Gastroesophageal sphincter (tissue), 4 donors: Measurements from ENCODE around the gene OGG1. TPM values are rescaled to one million over a fixed set of nuclear protein-coding genes. Genes with fewer than 3 reads are reported as not detected.

ENCODE experiments used
- ATAC-seq: fragments of 150-250 bp; one replicate; pipeline ENCODE4 v1.9.1; 2016; ENCODE audit warnings: mild to moderate bottlenecking, moderate library complexity
- H3K27ac ChIP-seq, 4 donors: fragments of 200-600 bp; sonication (generic) in 3 of 4; 1 replicate in 3 of 4; 2 replicates in 1 of 4; pipeline ENCODE4 v1.5.1; 2016 to 2019
- H3K27me3 ChIP-seq: fragments of 200-600 bp; sonication (generic); one replicate; pipeline ENCODE4 v1.5.1; 2019
- H3K36me3 ChIP-seq, 2 donors: fragments of 200-600 bp; sonication (generic); one replicate each; pipeline ENCODE4 v1.5.1; 2019; ENCODE audit warnings: control low read depth in 1 of 2
- H3K4me1 ChIP-seq, 3 donors: fragments of 200-600 bp; sonication (generic); 1 replicate in 2 of 3; 2 replicates in 1 of 3; pipeline ENCODE4 v1.5.1; 2016 to 2019; ENCODE audit warnings: control low read depth in 2 of 3
- H3K4me3 ChIP-seq, 2 donors: fragments of 200-600 bp; sonication (generic); one replicate each; pipeline ENCODE4 v1.5.1; 2019; ENCODE audit warnings: mild to moderate bottlenecking in 1 of 2, moderate library complexity in 1 of 2
- H3K9me3 ChIP-seq, 3 donors: fragments of 200-600 bp; sonication (generic); one replicate each; pipeline ENCODE4 v1.5.1; 2017 to 2019; ENCODE audit warnings: control low read depth in 2 of 3
- EP300 ChIP-seq: sonication (generic); formaldehyde crosslinking; IDR thresholded peaks from one replicate; pipeline ENCODE4 v1.6.1; 2017; ENCODE audit warnings: antibody characterized with exemption, mild to moderate bottlenecking
- POLR2A ChIP-seq, 2 donors: fragments of 450-650 bp; IDR thresholded peaks; one replicate each; pipeline ENCODE4 v1.6.1; 2017; ENCODE audit warnings: antibody characterized with exemption in 2 of 2, mild to moderate bottlenecking in 2 of 2, moderate library complexity in 1 of 2
- POLR2AphosphoS5 ChIP-seq: sonication (generic); formaldehyde crosslinking; IDR thresholded peaks from one replicate; pipeline ENCODE4 v1.6.1; 2017; ENCODE audit warnings: antibody characterized with exemption
- WGBS, 2 donors: methylation state at CpG; one replicate each; pipeline ENCODE4 v1.1.5; 2018; ENCODE audit warnings: low coverage in 1 of 2; 5-methylcytosine and 5-hydroxymethylcytosine counted together
- total RNA-seq, 4 donors: library from RNA; depleted of rRNA; stranded (reverse); fragments of >200 nt; gene quantifications; one replicate each; pipeline ENCODE4 v1.1.0, GENCODE V29; 2016
- TF ChIP-seq, protein P1 (sequence below), 4 experiments: fragments of 200-600 bp in 2 of 4; fragments of 450-650 bp in 2 of 4; sonication (generic) in 1 of 4; IDR thresholded peaks; one replicate each; pipeline ENCODE4 v1.5.1; 2017 to 2019; ENCODE audit warnings: antibody characterized with exemption in 4 of 4, mild to moderate bottlenecking in 2 of 4, moderate library complexity in 2 of 4

Gene OGG1
- total RNA-seq, 4 donors from 2014 or later: 22.1 to 33.8 (median 25.9) TPM

DNA sequence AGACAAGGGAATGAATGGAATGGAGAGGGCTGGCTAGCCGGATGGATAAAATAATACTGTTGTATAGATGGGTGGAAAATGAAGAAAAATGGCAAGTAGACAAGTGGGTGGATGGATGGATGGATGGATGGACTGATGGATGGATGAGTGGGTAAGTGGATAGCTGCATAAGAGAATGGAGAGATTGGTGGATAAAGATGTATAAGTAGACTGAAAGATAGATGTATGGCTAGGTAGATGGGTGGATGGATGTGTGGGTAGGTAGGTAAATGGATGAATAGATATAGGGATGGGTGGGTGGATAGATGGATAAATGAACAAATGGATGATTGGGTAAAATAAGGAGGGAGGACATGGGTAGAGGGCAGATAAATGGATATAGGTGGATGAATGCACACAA, 32.2 kb upstream of the OGG1 start:
- Histone ChIP-seq H3K27me3 (no peaks in the 10 kb centered on the region), H3K9me3 (no peaks in the 10 kb centered on the region), H3K4me3 (no peak overlapping the region), H3K36me3 (no peaks in the 10 kb centered on the region), H3K27ac (no peak overlapping the region), H3K4me1 (peaks cover 0 to 16% (median 3%) of the 10 kb centered on the region in 3 donors)
- 95 to 100% methylated on average over 1 of the region's 1 CpG for WGBS, 2 donors
- ATAC-seq: no peak
- no peak for TF ChIP-seq POLR2A (IDR thresholded peaks at IDR 0.05)
- TF ChIP-seq EP300: no peak
- TF ChIP-seq, protein P1, sequence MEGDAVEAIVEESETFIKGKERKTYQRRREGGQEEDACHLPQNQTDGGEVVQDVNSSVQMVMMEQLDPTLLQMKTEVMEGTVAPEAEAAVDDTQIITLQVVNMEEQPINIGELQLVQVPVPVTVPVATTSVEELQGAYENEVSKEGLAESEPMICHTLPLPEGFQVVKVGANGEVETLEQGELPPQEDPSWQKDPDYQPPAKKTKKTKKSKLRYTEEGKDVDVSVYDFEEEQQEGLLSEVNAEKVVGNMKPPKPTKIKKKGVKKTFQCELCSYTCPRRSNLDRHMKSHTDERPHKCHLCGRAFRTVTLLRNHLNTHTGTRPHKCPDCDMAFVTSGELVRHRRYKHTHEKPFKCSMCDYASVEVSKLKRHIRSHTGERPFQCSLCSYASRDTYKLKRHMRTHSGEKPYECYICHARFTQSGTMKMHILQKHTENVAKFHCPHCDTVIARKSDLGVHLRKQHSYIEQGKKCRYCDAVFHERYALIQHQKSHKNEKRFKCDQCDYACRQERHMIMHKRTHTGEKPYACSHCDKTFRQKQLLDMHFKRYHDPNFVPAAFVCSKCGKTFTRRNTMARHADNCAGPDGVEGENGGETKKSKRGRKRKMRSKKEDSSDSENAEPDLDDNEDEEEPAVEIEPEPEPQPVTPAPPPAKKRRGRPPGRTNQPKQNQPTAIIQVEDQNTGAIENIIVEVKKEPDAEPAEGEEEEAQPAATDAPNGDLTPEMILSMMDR (IDR thresholded peaks at IDR 0.05): no peak
- TF ChIP-seq POLR2AphosphoS5: no peak

DNA sequence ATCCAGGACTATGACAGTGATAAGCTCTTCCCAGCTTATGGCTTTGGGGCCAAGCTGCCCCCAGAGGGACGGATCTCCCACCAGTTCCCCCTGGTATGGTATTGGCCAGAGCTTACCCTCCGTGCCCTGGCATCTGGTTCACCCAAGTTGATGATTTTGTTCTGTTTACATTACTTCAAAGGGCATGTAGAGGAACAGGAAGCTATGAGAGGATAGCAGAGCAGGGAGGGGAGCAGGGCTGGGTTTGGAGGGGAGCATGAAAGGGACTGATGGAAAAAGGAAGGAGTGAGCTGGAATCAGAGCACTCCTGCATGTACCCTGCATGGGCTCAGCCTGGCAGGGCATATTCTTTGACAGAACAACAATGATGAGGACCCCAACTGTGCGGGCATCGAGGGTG, 31.6 kb upstream of the OGG1 start:
- Histone ChIP-seq H3K36me3 (no peaks in the 10 kb centered on the region), H3K9me3 (no peaks in the 10 kb centered on the region), H3K27ac (no peak overlapping the region), H3K27me3 (no peaks in the 10 kb centered on the region), H3K4me3 (no peak overlapping the region), H3K4me1 (peaks cover 0 to 16% (median 3%) of the 10 kb centered on the region in 3 donors)
- no peak for TF ChIP-seq POLR2AphosphoS5
- no peak for ATAC-seq
- WGBS, 2 donors: 64 to 100% methylated on average over 2 of the region's 4 CpGs

DNA sequence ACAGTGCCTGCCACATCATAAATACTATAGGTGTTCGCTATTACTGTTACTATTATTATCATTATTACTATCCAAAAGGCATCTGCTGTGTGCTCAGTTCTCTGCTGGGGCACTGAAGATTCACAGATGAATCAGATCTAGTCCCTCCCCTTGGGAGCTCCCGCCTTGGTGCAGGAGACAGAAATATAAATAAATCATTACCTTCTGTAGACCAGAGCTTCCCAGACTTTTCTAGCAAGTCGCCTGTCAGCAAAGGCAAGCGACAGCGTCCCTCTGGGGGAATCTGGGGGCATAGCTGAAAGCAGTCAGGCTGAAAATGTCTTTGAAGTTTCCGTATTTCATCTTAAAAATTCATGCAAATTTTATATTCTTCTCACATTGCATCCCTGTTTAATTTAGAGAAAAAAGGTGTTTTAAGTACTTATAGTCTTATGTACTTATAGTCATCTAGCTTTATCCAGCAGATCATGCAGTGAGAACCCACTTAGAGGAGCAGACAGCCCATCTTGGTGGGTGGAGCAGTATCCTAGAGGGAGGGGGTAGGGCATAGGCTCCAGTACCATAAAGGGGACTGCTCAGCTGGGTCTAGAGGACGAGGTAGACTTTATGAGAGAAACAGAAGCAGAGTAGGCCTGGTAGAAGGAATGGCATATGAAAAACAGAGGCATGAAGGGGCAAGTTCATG, 28.6 kb upstream of the OGG1 start:
- TF ChIP-seq POLR2AphosphoS5: no peak
- no peak for TF ChIP-seq EP300
- no peak for TF ChIP-seq POLR2A (IDR thresholded peaks at IDR 0.05)
- TF ChIP-seq, protein P1 (IDR thresholded peaks at IDR 0.05): no peak
- no peaks in the 10 kb centered on the region for H3K9me3 ChIP-seq

DNA sequence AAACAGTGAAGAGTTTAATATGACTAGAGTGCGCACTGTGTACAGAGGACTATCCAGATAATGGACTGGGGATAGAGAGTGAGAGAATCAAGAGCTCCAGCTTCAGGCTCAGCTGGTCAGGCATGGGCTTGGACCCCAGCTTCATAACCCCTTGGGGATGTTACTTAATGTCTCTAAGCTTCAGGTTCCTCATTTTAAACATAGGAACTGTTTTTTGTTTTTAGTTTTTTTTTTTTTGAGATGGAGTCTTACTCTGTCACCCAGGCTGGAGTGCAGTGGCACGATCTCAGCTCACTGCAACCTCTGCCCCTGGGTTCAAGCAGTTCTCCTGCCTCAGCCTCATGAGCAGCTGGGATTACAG, 28.1 kb upstream of the OGG1 start:
- Histone ChIP-seq H3K36me3 (no peaks in the 10 kb centered on the region), H3K4me1 (no peaks in the 10 kb centered on the region), H3K27me3 (no peaks in the 10 kb centered on the region), H3K9me3 (no peaks in the 10 kb centered on the region), H3K27ac (no peak overlapping the region), H3K4me3 (no peak overlapping the region)
- WGBS, 2 donors: 80 to 84% methylated on average over 1 to 2 of the region's 2 CpGs
- TF ChIP-seq EP300 (no peak), POLR2AphosphoS5 (no peak), POLR2A (IDR thresholded peaks at IDR 0.05) (no peak)
- TF ChIP-seq, protein P1 (IDR thresholded peaks at IDR 0.05): no peak
- ATAC-seq: no peak

More for the DNA sequence above, 28.6 kb upstream of the OGG1 start:
- no peak for ATAC-seq
- no peak overlapping the region for H3K27ac ChIP-seq
- H3K36me3 ChIP-seq: no peaks in the 10 kb centered on the region
- WGBS, 2 donors: 17 to 32% methylated on average over 6 to 7 of the region's 7 CpGs
- H3K4me1 ChIP-seq: peaks cover 0 to 3% (median under 1%) of the 10 kb centered on the region in 3 donors
- no peak overlapping the region for H3K4me3 ChIP-seq
- no peaks in the 10 kb centered on the region for H3K27me3 ChIP-seq

DNA sequence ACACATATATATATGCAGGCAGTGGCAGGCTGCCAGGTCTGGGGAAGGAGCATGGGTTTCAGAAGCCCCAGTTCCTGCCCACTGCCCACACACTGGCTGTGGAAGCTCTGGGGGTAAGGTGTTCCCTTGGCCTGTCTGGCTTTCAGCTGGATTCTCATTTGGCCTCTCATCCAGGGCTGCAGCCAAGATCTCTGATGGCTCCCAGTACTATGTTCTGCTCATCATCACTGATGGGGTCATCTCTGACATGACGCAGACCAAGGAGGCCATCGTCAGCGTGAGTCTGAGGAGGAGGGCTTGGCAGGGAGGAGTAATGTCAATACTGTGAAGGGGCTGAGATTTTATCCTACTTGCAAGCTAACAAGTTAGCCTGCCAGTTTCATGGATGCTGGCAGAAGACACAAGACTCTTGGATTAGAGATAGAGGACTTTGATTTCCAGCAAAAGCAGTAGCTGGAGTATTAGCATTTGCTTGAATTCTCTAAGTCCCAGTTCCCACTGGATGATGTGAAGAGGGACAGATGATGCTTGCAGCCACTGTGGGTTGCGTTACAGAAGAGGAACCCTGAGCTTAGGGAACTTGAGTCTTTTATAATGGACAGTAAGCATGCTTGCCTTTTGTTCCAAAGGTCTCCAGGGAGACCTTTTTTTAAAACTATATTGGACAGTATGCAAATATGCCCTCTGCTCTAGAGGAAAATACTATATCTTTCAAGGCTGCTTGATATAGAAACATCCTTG, 23.8 kb upstream of the OGG1 start:
- peaks cover 0 to 12% (median 0%) of the 10 kb centered on the region in 3 donors for H3K4me1 ChIP-seq
- no peaks in the 10 kb centered on the region for H3K36me3 ChIP-seq
- H3K27ac ChIP-seq: no peak overlapping the region
- H3K27me3 ChIP-seq: no peaks in the 10 kb centered on the region
- ATAC-seq: no peak
- TF ChIP-seq, protein P1 (IDR thresholded peaks at IDR 0.05): no peak
- TF ChIP-seq EP300 (no peak), POLR2A (IDR thresholded peaks at IDR 0.05) (no peak), POLR2AphosphoS5 (no peak)
- WGBS, 2 donors: 75 to 78% methylated on average over 1 of the region's 4 CpGs
- no peaks in the 10 kb centered on the region for H3K9me3 ChIP-seq
- no peak overlapping the region for H3K4me3 ChIP-seq
